Measurements from ENCODE around the gene BMPR1A. TPM values are rescaled to one million over a fixed set of nuclear protein-coding genes. Genes with fewer than 3 reads are reported as not detected.

The BMPR1A gene
- total RNA-seq (2014; rRNA removed; shearing (Covaris generic)) (82.5 and 87.7 TPM in 2 replicates), polyA plus RNA-seq (2016; fragmentation: Nextera tagmentation; extraction: Ambion mirVana) (12.4 and 14.2 TPM in 2 replicates)
- long read RNA-seq, full-length matches to known transcripts: 7 of 9 reads
- long read RNA-seq, partial matches to known transcripts: 0 of 9 reads
- long read RNA-seq, other reads (novel, unspliced or antisense): 2 of 9 reads

DNA sequence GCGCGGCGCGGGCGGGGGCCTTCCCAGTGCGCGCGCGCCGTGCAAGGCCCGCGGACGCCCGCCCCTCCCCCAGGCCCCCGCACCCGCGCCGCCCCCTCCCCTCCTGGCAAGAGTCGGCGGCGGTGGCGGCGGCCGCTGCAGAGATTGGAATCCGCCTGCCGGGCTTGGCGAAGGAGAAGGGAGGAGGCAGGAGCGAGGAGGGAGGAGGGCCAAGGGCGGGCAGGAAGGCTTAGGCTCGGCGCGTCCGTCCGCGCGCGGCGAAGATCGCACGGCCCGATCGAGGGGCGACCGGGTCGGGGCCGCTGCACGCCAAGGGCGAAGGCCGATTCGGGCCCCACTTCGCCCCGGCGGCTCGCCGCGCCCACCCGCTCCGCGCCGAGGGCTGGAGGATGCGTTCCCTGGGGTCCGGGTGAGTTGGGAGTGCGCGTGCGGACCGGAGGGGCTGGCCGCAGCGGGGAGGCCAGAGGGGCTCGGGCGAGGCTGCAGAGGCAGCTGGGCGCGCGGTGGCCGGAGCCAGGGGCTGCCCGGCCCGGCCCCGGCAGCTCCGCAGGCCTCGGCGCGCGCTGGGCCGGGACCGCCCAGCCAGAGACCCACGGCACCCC is at the start of gene BMPR1A:
BMPR1A (plus strand) TSS at position 109 of the 602 bp plus-strand sequence. CDS start 119,400 bp downstream, outside the sequence.
- ATAC-seq: peak; percentile 55
- Histone ChIP-seq H3K4me2 (peak within 1 kb of the TSS; percentile 78), H3K9me2 (ENCODE audit: insufficient read depth) (no peaks in the 10 kb centered on the region), H3K36me3 (ENCODE audit: insufficient read depth) (no peaks in the 10 kb centered on the region), H3K79me2 (replicated peaks; ENCODE audit: insufficient read depth) (peaks cover 77% of the 10 kb centered on the region), H3F3A (replicated peaks; ENCODE audit: low read depth) (peaks cover 5% of the 10 kb centered on the region; the same call in 1 of the 2 replicates), H4K20me1 (replicated peaks; ENCODE audit: insufficient read depth) (peaks cover 18% of the 10 kb centered on the region), H3K4me3 (peak within 1 kb of the TSS; percentile 75), H3K4me1 (ENCODE audit: insufficient read depth) (peaks cover 52% of the 10 kb centered on the region), H2AFZ (peak within 1 kb of the TSS; percentile 54; the same call in 1 of the 2 replicates), H3K27ac (ENCODE audit: low read depth) (peak within 1 kb of the TSS; percentile 92), H3K27me3 (ENCODE audit: insufficient read depth) (no peaks in the 10 kb centered on the region)
- TF ChIP-seq ETS1 (IDR thresholded peaks at IDR 0.05): no peak
- TF ChIP-seq JUNB (IDR thresholded peaks at IDR 0.05; ENCODE audit: unreplicated experiment): no peak
- TF ChIP-seq POLR2AphosphoS5 (IDR thresholded peaks at IDR 0.05; ENCODE audit: low read depth): peak; percentile 53
- TF ChIP-seq STAT1 (IDR thresholded peaks at IDR 0.05; ENCODE audit: unreplicated experiment): no peak
- TF ChIP-seq CREB1 (CRISPR knock-in tag; IDR thresholded peaks at IDR 0.05; ENCODE audit: low read depth): no peak
- no peak for TF ChIP-seq ZNF114 (CRISPR knock-in tag; IDR thresholded peaks at IDR 0.05)
- Mint-ChIP-seq H3K4me1 (peaks cover 51% of the 10 kb centered on the region), H3K4me3 (peak within 1 kb of the TSS; percentile 92), H3K27me3 (ENCODE audit: insufficient read depth, low read depth, poor library complexity) (peaks cover 6% of the 10 kb centered on the region), H3K27ac (peak within 1 kb of the TSS; percentile 95), H3K9me3 (no peaks in the 10 kb centered on the region; the same call in 2 of the 3 replicates), H3K36me3 (ENCODE audit: low read depth) (peaks cover 3% of the 10 kb centered on the region; the same call in 1 of the 3 replicates)
- peak; percentile 63 for DNase-seq (ENCODE audit: low spot score)

GRCh38 chr10:86706977-86707376 is 49.4 kb upstream of the BMPR1A start:
- Histone ChIP-seq H3K36me3 (ENCODE audit: insufficient read depth) (no peaks in the 10 kb centered on the region), H3K27me3 (ENCODE audit: insufficient read depth) (no peaks in the 10 kb centered on the region), H3K4me1 (ENCODE audit: insufficient read depth) (peaks cover 11% of the 10 kb centered on the region), H3K79me2 (replicated peaks; ENCODE audit: insufficient read depth) (no peaks in the 10 kb centered on the region), H2AFZ (no peak overlapping the region), H3K9me2 (ENCODE audit: insufficient read depth) (0 out of 2 replicates have a peak, but pooled peaks cover 5% of the 10 kb centered on the region), H3K27ac (ENCODE audit: low read depth) (no peak overlapping the region), H3K4me2 (no peak overlapping the region), H3F3A (replicated peaks; ENCODE audit: low read depth) (0 out of 2 replicates have a peak, but pooled peaks cover 7% of the 10 kb centered on the region), H4K20me1 (replicated peaks; ENCODE audit: insufficient read depth) (no peaks in the 10 kb centered on the region), H3K4me3 (no peak overlapping the region)
- ATAC-seq (no peak), DNase-seq (ENCODE audit: low spot score) (no peak)
- Mint-ChIP-seq H3K27ac (no peak overlapping the region), H3K4me3 (no peak overlapping the region; the same call in 2 of the 3 replicates), H3K36me3 (ENCODE audit: low read depth) (no peaks in the 10 kb centered on the region; the same call in 2 of the 3 replicates), H3K9me3 (no peaks in the 10 kb centered on the region; the same call in 2 of the 3 replicates), H3K27me3 (ENCODE audit: insufficient read depth, low read depth, poor library complexity) (peaks cover 14% of the 10 kb centered on the region), H3K4me1 (peaks cover 40% of the 10 kb centered on the region)
- no peak for TF ChIP-seq ZNF331 (CRISPR knock-in tag; IDR thresholded peaks at IDR 0.05; ENCODE audit: low read depth)
- no peak for TF ChIP-seq CREB1 (CRISPR knock-in tag; IDR thresholded peaks at IDR 0.05; ENCODE audit: low read depth)
- no peak for TF ChIP-seq STAT1 (IDR thresholded peaks at IDR 0.05; ENCODE audit: unreplicated experiment)
- no peak for TF ChIP-seq ETS1 (IDR thresholded peaks at IDR 0.05)
- no peak for TF ChIP-seq ZNF114 (CRISPR knock-in tag; IDR thresholded peaks at IDR 0.05)
- TF ChIP-seq JUNB (IDR thresholded peaks at IDR 0.05; ENCODE audit: unreplicated experiment): no peak
- TF ChIP-seq, protein P1, sequence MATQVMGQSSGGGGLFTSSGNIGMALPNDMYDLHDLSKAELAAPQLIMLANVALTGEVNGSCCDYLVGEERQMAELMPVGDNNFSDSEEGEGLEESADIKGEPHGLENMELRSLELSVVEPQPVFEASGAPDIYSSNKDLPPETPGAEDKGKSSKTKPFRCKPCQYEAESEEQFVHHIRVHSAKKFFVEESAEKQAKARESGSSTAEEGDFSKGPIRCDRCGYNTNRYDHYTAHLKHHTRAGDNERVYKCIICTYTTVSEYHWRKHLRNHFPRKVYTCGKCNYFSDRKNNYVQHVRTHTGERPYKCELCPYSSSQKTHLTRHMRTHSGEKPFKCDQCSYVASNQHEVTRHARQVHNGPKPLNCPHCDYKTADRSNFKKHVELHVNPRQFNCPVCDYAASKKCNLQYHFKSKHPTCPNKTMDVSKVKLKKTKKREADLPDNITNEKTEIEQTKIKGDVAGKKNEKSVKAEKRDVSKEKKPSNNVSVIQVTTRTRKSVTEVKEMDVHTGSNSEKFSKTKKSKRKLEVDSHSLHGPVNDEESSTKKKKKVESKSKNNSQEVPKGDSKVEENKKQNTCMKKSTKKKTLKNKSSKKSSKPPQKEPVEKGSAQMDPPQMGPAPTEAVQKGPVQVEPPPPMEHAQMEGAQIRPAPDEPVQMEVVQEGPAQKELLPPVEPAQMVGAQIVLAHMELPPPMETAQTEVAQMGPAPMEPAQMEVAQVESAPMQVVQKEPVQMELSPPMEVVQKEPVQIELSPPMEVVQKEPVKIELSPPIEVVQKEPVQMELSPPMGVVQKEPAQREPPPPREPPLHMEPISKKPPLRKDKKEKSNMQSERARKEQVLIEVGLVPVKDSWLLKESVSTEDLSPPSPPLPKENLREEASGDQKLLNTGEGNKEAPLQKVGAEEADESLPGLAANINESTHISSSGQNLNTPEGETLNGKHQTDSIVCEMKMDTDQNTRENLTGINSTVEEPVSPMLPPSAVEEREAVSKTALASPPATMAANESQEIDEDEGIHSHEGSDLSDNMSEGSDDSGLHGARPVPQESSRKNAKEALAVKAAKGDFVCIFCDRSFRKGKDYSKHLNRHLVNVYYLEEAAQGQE (IDR thresholded peaks at IDR 0.05; ENCODE audit: unreplicated experiment): no peak
- TF ChIP-seq EZH2phosphoT487 (IDR thresholded peaks at IDR 0.05; ENCODE audit: unreplicated experiment): no peak
- no peak for TF ChIP-seq POLR2AphosphoS5 (IDR thresholded peaks at IDR 0.05; ENCODE audit: low read depth)
- no peak for TF ChIP-seq EZH2 (IDR thresholded peaks at IDR 0.05; ENCODE audit: low read depth, unreplicated experiment)
